Activated T-cell treated with anti-CD3 and anti-CD28 coated beads for 24 hours (primary cell): ENCODE results near the gene SEC24C.
"Not testable (repeated sequence)": the region's sequence is repeated elsewhere in the genome, so short reads cannot be mapped to it uniquely, and the experiment has no call there.

Experiments used
- DNase-seq: peaks from one replicate; pipeline ENCODE4 v3.0.0-alpha.2; 2020; ENCODE audit warnings: low read depth

SEC24C gene

DNA sequence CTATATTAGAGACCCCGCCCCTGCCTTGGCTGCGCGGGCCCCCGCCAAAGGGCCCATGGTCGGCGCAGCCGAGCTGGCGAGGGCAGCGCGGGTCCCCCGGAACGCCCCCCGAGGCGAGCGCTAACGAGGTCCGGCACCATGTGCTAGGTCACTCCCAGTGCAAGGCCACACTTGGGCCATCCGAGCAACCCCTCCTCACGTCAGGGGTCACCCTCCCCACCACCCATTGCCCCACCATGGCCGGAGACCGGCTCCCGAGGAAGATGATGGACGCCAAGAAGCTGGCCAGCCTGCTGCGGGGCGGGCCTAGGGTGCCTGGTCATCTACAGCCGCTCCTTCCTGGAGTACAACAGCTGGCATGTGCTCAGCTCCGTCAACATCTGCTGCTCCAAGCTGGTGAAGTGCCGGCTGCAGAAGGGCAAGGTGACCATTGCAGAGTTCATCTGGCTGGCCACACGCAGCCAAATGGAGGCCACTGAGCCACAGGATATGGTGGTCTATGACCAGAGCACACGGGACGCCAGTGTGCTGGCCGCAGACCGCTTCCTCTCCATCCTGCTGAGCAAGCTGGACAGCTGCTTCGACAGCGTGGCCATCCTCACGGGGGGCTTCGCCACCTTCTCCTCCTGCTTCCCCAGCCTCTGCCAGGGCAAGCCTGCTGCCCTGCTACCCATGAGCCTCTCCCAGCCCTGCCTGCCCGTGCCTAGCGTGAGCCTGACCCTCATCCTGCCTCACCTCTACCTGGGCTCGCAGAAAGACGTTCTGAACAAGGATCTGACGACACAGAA is 12.4 kb upstream of the SEC24C start:
- DNase-seq: no peak

DNA sequence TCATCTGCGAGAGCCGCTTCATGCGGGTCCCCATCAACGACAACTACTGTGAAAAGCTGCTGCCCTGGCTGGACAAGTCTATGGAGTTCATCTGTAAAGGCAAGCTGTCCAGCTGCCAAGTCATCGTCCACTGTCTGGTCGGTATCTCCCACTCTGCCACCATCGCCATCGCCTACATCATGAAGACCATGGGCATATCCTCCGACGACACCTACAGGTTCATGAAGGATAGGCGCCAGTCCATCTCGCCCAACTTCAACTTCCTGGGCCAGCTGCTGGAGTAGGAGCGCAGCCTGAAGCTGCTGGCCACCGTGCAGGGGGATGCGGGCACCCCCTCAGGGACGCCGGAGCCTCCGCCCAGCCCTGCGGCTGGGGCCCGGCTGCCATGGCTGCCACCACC is 11.7 kb upstream of the SEC24C start:
- no peak for DNase-seq

- no peak for DNase-seq
Observed at GRCh38 chr10:73732931-73733623, 11.1 kb upstream of the SEC24C start.

DNA sequence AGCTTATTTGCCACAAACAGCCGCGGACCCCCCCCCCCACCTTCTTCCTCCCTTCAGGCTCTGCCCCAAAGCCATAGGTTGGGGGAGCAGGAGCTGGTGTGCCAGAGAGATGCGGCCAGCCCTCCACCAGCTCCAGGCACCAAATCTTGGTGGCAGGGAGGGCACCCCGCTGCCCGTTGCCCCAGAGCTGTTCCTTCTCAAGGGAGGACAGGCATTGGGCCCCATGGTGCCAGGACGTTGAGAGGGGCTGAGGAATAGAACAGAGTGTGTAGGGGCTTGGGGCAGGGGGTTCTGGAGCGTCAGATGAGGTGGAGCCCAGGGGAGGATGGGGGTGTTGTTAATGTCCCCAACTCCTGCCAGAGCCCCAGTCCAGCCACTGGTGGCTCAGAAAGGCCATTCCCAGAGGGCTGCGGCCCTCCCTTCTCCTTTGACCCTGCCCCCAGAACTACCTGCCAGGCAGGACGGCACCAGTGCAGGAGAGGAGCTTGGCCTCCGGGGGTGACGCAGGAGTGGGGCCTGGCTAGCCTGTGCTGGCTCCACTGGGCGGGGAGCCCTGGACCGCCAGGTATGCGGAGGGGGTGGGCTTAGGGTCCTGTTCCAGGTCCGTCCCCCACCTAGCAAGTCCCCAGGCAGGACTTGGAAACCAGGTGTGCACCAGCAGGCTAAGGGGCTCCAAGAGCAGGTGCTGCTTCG is 10.0 kb upstream of the SEC24C start:
- no peak for DNase-seq

DNA sequence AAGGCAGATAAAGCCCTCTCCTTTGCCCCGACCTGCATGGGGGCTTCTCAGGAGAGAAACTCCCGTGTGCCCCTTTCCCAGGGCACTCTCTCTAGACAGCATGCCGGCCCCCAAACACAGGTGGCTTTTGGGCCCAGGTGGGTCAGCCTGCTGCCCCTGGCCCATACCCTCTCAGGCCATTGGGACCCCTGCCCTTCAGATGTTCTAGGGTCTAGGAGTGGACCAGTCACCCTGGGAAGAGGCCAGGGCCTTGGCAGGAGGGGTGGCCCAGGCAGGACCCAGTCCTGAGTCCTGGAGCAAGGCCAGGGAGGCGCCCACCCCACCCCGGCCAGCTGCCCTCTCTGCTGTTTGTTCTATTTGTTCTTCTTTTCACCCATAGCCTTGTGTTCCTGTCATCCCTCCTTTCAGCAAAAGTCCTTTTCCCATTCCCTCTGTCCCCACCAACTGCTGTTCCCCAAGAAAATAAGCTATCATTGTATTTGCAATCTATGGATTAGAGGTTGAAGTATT is 9.3 kb upstream of the SEC24C start:
- no peak for DNase-seq

DNA sequence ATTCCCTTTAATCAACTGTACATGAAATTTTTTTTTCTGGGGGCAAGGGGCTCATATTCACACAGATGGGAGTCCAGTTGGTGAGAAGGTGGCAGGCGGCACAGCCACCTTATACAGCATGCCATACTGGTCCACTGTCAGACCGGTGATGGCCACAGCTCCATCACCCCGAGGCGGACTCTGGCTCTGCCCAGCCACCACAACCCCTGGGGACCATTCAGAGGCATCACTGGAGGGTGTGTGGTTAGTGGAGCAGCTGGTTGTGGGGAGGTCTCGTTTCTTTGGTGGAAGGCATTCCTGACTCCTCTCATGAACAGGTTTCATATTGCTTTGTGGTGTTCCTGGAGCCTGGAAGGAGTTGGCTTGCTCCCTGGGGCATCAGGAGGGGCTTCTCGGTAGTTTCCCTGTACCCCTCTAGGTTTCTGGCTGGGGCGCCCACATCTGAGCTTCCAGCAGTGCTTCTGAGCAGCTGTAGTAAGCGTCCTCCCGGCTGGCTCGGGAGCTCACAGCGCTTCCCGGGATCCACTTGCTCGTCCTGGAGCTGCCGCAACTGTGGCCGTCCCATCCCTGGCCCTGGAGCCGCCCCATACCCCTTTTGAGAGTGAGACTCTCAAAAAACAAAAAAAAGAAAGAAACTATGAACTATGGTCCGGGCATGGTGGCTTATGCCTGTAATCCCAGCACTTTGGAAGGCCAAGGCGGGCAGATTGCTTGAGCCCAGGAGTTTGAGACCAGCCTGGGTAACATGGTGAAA is 3.5 kb upstream of the SEC24C start:
- DNase-seq: not testable (repeated sequence)

GRCh38 chr10:73742454-73742734 is 1.8 kb upstream of the SEC24C start:
- no peak for DNase-seq

- DNase-seq: no peak
Observed at GRCh38 chr10:73743327-73743904, 756 bp upstream of the SEC24C start.

GRCh38 chr10:73744664-73744975 is 448 bp downstream of the SEC24C start:
- DNase-seq: peak; percentile 50

GRCh38 chr10:73746721-73747120 is 2.5 kb downstream of the SEC24C start:
- no peak for DNase-seq

DNA sequence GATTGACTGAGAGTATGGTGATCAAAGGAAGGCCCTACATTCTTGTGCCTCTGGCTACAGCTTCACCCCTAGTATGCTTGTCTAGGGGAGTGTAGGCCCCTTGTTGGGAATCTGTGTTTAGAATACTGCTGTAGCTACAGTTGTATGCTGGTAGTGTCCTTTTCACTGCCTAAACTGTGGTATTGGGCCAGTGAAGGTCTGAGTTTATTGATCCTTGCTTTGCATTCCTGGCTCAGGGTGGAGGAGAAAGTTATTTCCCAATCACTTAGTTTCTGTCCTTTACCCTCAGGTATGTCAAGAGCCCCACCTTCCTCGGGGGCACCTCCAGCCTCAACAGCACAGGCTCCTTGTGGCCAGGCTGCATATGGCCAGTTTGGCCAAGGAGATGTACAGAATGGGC is 6.6 kb downstream of the SEC24C start:
- DNase-seq: no peak

- DNase-seq: no peak
Observed at GRCh38 chr10:73756183-73756582, 12.0 kb downstream of the SEC24C start.

GRCh38 chr10:73758704-73759511 is 14.7 kb downstream of the SEC24C start:
- DNase-seq: no peak

DNA sequence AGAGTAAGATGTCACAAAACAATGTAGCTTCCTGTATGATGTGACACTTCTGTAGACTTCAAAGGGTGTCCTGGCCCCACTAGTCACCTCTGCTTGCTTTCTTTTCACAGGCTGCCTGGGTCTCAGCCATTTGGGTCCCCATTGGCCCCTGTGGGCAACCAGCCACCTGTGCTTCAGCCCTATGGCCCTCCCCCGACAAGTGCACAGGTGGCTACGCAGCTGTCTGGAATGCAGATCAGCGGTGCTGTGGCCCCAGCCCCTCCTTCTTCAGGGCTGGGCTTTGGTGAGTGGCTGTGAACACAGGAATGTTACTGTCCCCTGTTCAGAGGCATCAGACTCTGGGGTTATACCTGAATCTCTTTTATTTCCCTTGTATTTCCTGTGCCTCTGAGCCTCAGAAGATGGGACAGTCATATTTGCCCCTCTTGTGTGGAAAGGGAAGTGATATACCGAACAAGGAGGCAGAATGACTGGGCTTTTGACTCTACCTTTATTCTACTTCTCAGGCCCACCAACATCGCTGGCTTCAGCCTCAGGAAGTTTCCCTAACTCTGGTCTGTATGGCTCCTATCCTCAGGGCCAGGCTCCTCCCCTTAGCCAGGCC is 15.4 kb downstream of the SEC24C start:
- DNase-seq: no peak

- DNase-seq: no peak
Observed at GRCh38 chr10:73761781-73762180, 17.6 kb downstream of the SEC24C start.

DNA sequence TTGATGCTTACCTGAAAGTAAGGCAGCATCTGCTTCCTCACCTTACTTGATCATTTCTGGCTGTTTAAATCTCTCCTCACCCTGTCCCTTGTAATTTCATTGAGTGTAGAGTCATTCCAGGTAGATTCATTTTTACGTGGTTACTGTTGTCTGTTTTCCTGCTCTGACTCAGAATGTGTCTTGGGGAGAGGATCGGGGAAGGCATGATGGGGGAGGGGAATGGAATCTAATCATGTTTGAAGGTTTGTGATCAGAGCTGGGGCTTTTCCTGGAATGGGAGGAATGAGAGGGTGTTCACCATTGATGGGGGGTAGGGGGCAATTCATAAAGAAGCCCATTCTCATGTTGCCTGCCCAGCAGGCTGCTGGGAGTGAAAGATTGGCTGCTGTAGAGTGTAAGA is 18.7 kb downstream of the SEC24C start:
- no peak for DNase-seq

GRCh38 chr10:73763343-73763742 is 19.2 kb downstream of the SEC24C start:
- DNase-seq: no peak

DNA sequence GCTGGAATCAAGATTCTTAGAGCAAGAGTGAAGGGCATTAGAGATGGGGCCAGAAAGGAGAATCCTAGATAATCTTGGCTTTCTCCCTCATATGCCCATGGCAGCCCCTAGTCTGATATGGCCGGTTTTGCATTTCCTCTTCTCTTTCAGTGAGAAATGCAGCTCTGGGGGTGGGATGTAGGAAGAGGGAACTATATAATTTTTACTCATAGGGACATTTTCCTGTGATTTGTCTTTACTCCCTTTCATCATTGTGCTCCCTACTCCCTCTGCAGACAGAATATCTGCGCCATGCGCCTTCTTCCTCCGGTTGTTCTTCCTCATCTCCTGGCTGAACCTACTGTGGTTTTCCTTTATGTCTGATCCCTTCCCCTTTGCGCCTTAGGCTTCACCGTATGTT is 20.9 kb downstream of the SEC24C start:
- DNase-seq: no peak

GRCh38 chr10:73768881-73769280 is 24.7 kb downstream of the SEC24C start:
- DNase-seq: no peak

DNA sequence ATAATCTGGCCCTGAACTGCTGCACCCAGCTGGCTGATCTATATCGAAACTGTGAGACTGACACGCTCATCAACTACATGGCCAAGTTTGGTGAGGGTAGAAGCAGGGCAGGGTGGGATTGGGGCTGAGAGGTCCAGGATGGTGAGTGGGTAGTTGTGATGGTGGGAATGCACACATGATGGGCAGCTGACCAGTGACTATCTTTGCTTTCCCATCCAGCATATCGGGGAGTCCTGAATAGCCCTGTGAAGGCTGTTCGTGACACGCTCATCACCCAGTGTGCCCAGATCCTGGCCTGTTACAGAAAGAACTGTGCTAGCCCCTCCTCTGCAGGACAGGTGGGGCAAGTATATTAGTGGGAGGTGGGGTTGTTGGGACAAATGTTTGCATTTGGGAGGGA is 25.2 kb downstream of the SEC24C start:
- DNase-seq: no peak

DNA sequence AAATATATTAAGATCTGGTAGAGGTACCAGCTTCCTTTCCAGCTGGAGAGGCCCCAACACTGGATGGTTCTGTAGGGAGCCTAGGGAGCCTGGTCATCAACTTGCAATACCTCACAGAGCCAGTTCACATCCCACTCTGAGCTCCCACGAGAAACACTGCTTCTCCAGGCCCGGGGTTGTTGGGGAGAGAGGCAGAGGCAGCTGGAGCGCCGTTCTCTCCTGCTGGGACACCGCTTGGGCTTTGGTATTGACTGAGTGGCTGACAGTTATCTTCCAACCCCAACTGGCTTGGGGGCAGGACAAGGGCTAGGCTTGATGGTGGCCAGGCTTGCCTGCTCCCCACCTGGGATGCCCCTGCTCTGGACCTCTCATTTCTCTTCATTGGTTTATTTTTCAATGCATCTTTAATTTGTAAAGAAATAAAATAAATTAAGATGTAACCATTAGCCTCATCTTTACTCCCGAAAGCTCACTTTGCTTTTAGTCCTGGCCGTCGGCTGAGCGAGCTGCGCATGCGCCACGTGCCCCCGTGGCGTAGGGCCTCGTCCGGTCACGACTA is 27.6 kb downstream of the SEC24C start:
- DNase-seq: peak; percentile 69
